Neural cell (in vitro differentiated cells): ENCODE measurements around the gene AKT1. TPM values are rescaled to one million over a fixed set of nuclear protein-coding genes. Genes with fewer than 3 reads are reported as not detected.

Source experiments
- H2AFZ ChIP-seq: fragments of 200-600, 300-800 bp; sonication (generic), shearing (Covaris generic); 2 replicates; pipeline ENCODE4 v1.6.0; 2014; ENCODE audit warnings: low read depth, mild to moderate bottlenecking, antibody characterized with exemption, low read length, moderate library complexity
- H3F3A ChIP-seq: fragments of 200-600 bp; shearing (Covaris generic); 2 replicates; pipeline ENCODE4 v1.6.1; 2016; ENCODE audit warnings: mild to moderate bottlenecking, moderate library complexity, mixed read lengths, antibody characterized with exemption, low read length; ENCODE audit not compliant: insufficient read depth, poor library complexity, severe bottlenecking
- H3K27ac ChIP-seq: fragments of 200-600, 300-800 bp; sonication (generic), shearing (Covaris generic); 2 replicates; pipeline ENCODE4 v1.5.1; 2014; ENCODE audit warnings: mild to moderate bottlenecking, low read length, moderate library complexity
- H3K27me3 ChIP-seq: fragments of 300-800, 200-600 bp; sonication (generic), shearing (Covaris generic); 2 replicates; pipeline ENCODE4 v1.6.0; 2014; ENCODE audit warnings: mild to moderate bottlenecking, low read depth, low read length, moderate library complexity; ENCODE audit not compliant: insufficient read depth
- H3K36me3 ChIP-seq: fragments of 300-800, 200-600 bp; sonication (generic), shearing (Covaris generic); 2 replicates; pipeline ENCODE4 v1.5.1; 2014; ENCODE audit warnings: mild to moderate bottlenecking, antibody characterized with exemption, low read length, moderate library complexity; ENCODE audit not compliant: insufficient read depth
- H3K4me2 ChIP-seq: fragments of 300-800, 200-600 bp; sonication (generic), shearing (Covaris generic); 2 replicates; pipeline ENCODE4 v1.6.0; 2014; ENCODE audit warnings: mild to moderate bottlenecking, low read length
- H3K4me3 ChIP-seq: fragments of 300-800, 200-600 bp; sonication (generic), shearing (Covaris generic); 2 replicates; pipeline ENCODE4 v1.5.1; 2014; ENCODE audit warnings: mild to moderate bottlenecking, low read length, moderate library complexity
- H3K79me2 ChIP-seq: fragments of 200-600 bp; shearing (Covaris generic); replicated peaks from 2 replicates; pipeline ENCODE4 v1.6.0; 2014; ENCODE audit warnings: mild to moderate bottlenecking, low read length, moderate library complexity; ENCODE audit not compliant: insufficient read depth
- H3K9ac ChIP-seq: fragments of 300-800, 200-600 bp; sonication (generic), shearing (Covaris generic); 2 replicates; pipeline ENCODE4 v1.6.1; 2016; ENCODE audit warnings: mild to moderate bottlenecking, low read length, mixed read lengths
- H3K9me2 ChIP-seq: fragments of 200-600 bp; shearing (Covaris generic); 2 replicates; pipeline ENCODE4 v1.6.1; 2016; ENCODE audit warnings: mild to moderate bottlenecking, low read length, mixed read lengths; ENCODE audit not compliant: insufficient read depth
- H3K9me3 ChIP-seq: fragments of 200-600, 300-800 bp; sonication (generic), shearing (Covaris generic); 2 replicates; pipeline ENCODE4 v1.6.1; 2016; ENCODE audit warnings: mild to moderate bottlenecking, mixed run types, low read length, moderate library complexity, mixed read lengths
- H4K20me1 ChIP-seq: fragments of 200-600 bp; shearing (Covaris generic); 2 replicates; pipeline ENCODE4 v1.6.1; 2016; ENCODE audit warnings: mild to moderate bottlenecking, mixed run types; ENCODE audit not compliant: insufficient read depth
- CTCF ChIP-seq: fragments of 450-650 bp; IDR thresholded peaks from 2 replicates; pipeline ENCODE4 v1.5.1; 2014; ENCODE audit warnings: antibody characterized with exemption, mild to moderate bottlenecking, moderate library complexity; ENCODE audit not compliant: poor library complexity, severe bottlenecking
- EP300 ChIP-seq: fragments of 450-650 bp; conservative IDR thresholded peaks from 2 replicates; pipeline ENCODE4 v1.6.1; 2014; ENCODE audit warnings: antibody characterized with exemption, mild to moderate bottlenecking, moderate library complexity; ENCODE audit not compliant: poor library complexity, severe bottlenecking
- EZH2 ChIP-seq: fragments of 200-600, 300-800 bp; shearing (Covaris generic), sonication (generic); IDR thresholded peaks from 2 replicates; pipeline ENCODE4 v1.6.1; 2014; ENCODE audit warnings: antibody characterized with exemption, low read length, borderline replicate concordance, mild to moderate bottlenecking; ENCODE audit not compliant: insufficient read depth, poor library complexity, severe bottlenecking
- MXI1 ChIP-seq: fragments of 450-650 bp; conservative IDR thresholded peaks from 2 replicates; pipeline ENCODE4 v1.6.1; 2014; ENCODE audit warnings: antibody characterized with exemption, mild to moderate bottlenecking; ENCODE audit not compliant: poor library complexity, severe bottlenecking
- POLR2AphosphoS5 ChIP-seq: IDR thresholded peaks from 2 replicates; pipeline ENCODE4 v1.6.1; 2012
- RAD21 ChIP-seq: fragments of 450-650 bp; conservative IDR thresholded peaks from 2 replicates; pipeline ENCODE4 v1.6.1; 2014; ENCODE audit warnings: antibody characterized with exemption, mild to moderate bottlenecking, moderate library complexity
- REST ChIP-seq: IDR thresholded peaks from 2 replicates; pipeline ENCODE4 v1.6.1; 2012; ENCODE audit warnings: borderline replicate concordance
- SMC3 ChIP-seq: fragments of 450-650 bp; conservative IDR thresholded peaks from 2 replicates; pipeline ENCODE4 v1.6.1; 2014; ENCODE audit warnings: antibody characterized with exemption, mild to moderate bottlenecking, moderate library complexity; ENCODE audit not compliant: poor library complexity
- TAF1 ChIP-seq: IDR thresholded peaks from 2 replicates; pipeline ENCODE4 v1.6.1; 2012; ENCODE audit warnings: low read depth
- polyA plus RNA-seq: library from polyadenylated mRNA; depleted of rRNA; stranded (reverse); fragments of >200 nt; gene quantifications from 2 replicates; pipeline ENCODE4 v1.2.3, GENCODE V29; 2014

AKT1 gene
- polyA plus RNA-seq, 1 donor from 2014 or later, result 159 TPM

DNA sequence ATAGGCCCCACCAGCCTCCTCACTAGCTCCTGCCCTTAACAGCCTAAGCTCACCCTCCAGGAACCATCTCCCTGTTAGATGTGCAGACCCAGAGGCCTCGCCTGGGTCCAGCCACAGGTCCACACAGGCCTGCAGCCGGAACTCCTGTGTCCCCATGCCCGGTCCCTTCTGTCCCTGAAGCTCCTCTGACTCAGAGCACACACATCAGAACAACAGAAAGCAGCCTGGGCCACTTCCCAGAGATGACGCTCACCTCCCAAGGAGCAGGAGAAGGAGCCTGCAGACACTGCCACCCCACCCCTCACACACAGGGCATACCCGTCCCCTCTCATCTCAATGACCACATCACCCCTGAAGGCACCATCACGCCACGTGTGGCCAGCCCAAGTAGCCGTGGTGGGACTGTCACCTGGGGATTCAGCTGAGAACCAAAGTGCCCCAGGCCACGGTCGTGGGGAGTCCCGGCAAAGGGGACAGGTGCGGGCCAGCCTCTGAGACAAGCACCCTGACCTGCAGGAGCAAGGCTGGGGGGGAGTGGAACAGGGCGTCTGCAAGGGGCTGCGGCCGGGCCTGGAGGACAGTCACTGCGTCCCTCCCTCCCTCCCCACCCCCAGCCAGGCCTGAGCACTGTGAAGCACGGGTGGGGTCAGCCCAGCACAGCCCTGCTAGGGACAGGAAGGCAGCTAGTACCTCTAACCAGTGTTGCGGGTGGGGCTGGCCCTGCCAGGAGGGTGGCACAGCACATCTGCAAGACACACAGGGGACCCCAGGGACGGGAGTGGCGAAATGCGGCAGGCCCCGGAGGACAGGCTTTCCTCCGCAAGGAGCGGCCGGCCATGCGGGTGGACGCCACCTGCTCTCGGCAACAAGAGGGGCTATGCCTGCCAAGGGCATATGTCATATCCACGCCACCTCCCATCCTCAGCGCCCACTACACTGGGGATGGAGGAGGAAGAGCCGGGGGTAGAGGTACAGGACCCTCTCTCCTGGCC is 5.5 kb downstream of the AKT1 start:
- no peak overlapping the region for H3K27ac ChIP-seq
- H3K36me3 ChIP-seq, result no peaks in the 10 kb centered on the region
- H4K20me1 ChIP-seq, result no peaks in the 10 kb centered on the region
- H2AFZ ChIP-seq, result no peak overlapping the region
- peaks cover 23% of the 10 kb centered on the region for H3K79me2 ChIP-seq
- no peak overlapping the region for H3K4me3 ChIP-seq
- no peak for TF ChIP-seq REST
- no peak for TF ChIP-seq CTCF
- H3K9ac ChIP-seq, result no peak overlapping the region
- H3K9me3 ChIP-seq, result no peaks in the 10 kb centered on the region
- no peaks in the 10 kb centered on the region for H3K27me3 ChIP-seq
- H3K9me2 ChIP-seq, result no peaks in the 10 kb centered on the region
- no peak overlapping the region for H3K4me2 ChIP-seq
- no peaks in the 10 kb centered on the region for H3F3A ChIP-seq

GRCh38 chr14:104788873-104789663 is 6.5 kb downstream of the AKT1 start:
- H3K9ac ChIP-seq, result no peak overlapping the region
- H3K27me3 ChIP-seq, result no peaks in the 10 kb centered on the region
- no peak overlapping the region for H3K4me2 ChIP-seq
- TF ChIP-seq CTCF (no peak), EP300 (no peak), SMC3 (no peak), MXI1 (no peak), RAD21 (no peak), TAF1 (no peak), REST (no peak), EZH2 (no peak), POLR2AphosphoS5 (no peak)
- H3K9me2 ChIP-seq, result no peaks in the 10 kb centered on the region
- no peak overlapping the region for H2AFZ ChIP-seq
- H3K9me3 ChIP-seq, result no peaks in the 10 kb centered on the region
- H3F3A ChIP-seq, result no peaks in the 10 kb centered on the region
- H3K36me3 ChIP-seq, result no peaks in the 10 kb centered on the region
- H4K20me1 ChIP-seq, result no peaks in the 10 kb centered on the region
- H3K79me2 ChIP-seq, result peaks cover 15% of the 10 kb centered on the region
- no peak overlapping the region for H3K27ac ChIP-seq
- H3K4me3 ChIP-seq, result no peak overlapping the region
